ENCODE data around the gene B3GAT2.

Gene B3GAT2

GRCh38 chr6:70889270-70889669 lies 67.6 kb downstream of the B3GAT2 start:
- DNase-seq: no peak

GRCh38 chr6:70886661-70887060 lies 70.2 kb downstream of the B3GAT2 start:
- no peak for DNase-seq

- no peak for DNase-seq
These were observed 70.8 kb downstream of the B3GAT2 start for GRCh38 chr6:70886071-70886470.

- DNase-seq: peak; percentile 49 to 62
These were observed 72.5 kb downstream of the B3GAT2 start for GRCh38 chr6:70884074-70884983.

DNA sequence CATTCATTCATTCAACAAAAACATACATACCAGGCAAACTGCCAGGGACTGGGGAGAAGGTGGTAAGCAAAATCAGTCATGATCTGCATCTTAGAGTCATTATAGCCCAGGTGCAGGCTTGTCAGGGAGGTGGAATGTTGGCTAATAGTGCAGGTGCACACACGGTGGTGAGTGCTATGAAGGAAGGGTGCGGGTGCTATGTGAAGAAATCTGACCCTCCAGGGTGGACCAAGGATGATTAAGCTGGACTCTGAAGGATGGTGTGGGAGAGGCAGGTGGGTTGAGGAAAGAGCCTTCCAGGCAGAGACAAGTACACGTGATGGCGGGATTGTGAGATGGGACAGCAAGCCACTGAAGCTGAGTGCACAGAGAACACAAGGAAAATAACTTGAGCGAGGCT lies 77.4 kb downstream of the B3GAT2 start:
- DNase-seq: no peak

- no peak for DNase-seq
These were observed 82.5 kb downstream of the B3GAT2 start for GRCh38 chr6:70874181-70874913.

DNA sequence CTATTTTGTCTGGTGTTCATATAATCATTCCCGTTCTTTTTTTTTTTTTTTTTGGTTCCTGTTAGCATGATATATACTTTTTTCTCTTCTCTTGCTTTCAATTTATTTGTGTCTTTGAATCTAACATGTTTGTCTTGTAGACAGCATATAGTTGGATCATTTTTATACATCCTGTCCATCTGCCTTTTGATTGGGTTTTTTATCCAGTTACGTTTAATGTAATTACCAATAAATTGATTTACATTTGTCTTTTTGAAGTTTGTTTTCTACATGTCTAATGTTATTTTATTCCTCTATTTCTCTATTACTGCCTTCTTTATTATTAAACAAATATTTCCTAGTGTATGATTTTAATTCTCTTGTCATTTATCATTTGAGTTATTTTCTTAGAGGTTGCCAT lies 84.4 kb downstream of the B3GAT2 start:
- DNase-seq: no peak

- no peak for DNase-seq
These were observed 92.5 kb downstream of the B3GAT2 start for GRCh38 chr6:70864401-70864800.

- no peak for DNase-seq
These were observed 93.5 kb downstream of the B3GAT2 start for GRCh38 chr6:70863343-70863742.

DNA sequence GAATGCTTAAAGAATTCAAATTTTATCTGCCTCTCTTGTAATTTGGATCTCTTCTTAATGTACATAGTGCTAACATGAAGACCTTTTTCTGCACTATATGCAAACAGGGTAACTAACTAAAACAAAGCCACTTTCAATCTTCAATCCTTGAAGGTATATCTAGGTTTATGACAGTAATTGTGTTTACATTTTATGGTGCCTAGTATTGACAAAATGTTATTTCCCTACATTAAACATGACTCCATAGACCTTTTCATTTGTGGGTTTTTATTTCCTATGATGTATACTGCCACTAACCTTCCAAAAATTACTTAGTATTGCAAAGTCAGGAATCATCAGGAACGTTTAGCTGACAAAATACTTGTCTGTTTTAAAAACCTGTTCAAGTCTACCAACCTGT lies 95.9 kb downstream of the B3GAT2 start:
- no peak for DNase-seq

- no peak for DNase-seq
These were observed 96.8 kb downstream of the B3GAT2 start for GRCh38 chr6:70860045-70860444.

- no peak for DNase-seq
These were observed 99.3 kb downstream of the B3GAT2 start for GRCh38 chr6:70857387-70858077.

- no peak for DNase-seq
These were observed 104.1 kb downstream of the B3GAT2 start for GRCh38 chr6:70852667-70853246.

GRCh38 chr6:70849348-70850069 lies 107.4 kb downstream of the B3GAT2 start:
- DNase-seq: no peak

DNA sequence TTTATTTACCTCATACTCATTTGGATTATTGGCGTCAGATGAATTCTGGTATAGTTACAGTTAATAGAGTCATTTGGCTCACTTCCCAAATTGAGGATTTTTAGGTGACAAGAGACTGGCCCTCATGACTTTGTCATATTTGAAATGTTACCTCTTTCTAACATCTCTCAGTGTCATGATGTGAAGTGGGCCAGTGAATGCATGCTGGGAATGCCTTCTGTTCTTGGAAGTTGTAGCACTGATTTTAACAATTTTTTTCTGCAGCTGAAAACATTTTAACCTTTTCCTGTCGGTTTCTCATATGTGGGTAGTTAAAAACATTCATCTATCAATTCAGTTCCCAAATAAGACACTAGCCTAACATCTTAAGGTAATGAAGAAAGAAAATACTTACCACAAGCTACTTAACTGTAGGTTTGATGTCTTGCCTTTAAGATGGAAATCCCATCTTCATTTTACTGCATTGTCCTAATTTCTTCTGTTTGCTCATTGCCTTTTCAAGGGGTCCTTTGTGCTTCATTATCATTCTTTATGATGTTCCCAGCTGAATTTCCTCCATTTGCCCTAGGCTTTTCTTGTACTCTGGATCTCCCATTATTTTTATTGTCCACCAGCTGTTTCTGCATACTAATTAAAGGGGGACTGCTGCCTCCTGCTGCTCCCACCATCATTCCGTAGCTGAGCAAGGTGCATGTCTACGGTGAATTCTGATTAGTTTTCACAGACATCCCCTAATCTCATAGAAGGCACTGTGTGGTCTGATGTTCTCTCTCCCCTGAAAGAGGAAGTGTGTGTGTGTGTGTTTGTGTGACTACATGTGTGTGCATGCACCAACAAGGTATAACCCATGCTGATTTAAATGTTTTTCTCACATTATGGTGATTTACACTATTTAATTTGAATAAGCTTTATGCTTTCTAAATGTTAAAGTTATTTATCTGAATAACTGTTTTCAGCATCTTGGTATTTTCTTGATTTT lies 109.5 kb downstream of the B3GAT2 start:
- DNase-seq: no peak

- no peak for DNase-seq
These were observed 110.5 kb downstream of the B3GAT2 start for GRCh38 chr6:70846207-70846835.

GRCh38 chr6:70844301-70844700 lies 112.6 kb downstream of the B3GAT2 start:
- DNase-seq: no peak

DNA sequence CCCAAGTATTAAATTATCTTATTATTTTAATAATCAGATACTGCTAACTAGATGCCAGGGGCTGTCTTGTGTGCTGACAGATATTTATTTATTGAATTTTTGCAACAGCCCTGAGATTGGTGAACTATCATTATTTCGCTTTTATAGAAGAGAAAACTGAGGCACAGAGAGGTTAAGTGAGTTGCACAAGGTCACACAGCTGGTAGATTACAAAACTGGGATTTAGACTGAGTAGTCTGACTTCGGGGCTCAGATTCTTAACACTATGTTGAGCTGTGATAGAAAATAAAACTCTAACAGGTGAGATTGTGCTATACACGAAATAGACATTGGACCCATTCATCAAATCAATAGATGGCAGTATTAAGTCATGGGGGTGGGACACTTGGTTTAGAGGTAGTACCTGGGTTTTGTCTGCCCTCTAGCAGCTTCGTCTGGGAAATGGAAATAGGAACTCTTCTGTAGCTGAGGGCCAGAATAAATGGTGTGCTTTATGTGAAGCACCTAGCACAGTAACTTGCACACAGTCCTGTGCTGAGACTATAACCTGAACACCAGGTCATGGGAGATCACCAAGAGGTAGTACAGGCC lies 113.4 kb downstream of the B3GAT2 start:
- DNase-seq: no peak

- no peak for DNase-seq
These were observed 114.3 kb downstream of the B3GAT2 start for GRCh38 chr6:70842541-70842940.

DNA sequence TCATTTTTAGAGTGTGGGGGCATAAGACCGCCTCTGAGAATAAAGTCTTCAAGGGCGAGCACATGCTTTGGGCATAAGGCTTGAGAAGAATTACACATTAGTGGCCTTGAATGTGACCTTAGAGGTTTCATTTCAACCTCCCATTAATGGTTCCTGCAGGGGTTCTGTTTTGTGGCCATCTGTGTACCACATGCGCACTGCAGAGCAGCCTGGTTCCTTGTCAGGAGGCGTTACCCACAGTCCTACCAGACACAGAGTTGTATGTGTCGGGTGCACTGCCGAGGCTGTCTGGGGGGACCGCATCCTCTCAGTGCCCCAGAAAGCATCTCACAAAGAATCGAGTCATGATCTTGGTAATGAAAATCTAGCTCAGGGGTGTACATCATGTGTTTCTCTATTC lies 115.7 kb downstream of the B3GAT2 start:
- no peak for DNase-seq

Data from stimulated activated CD4-positive, alpha-beta T cell treated with anti-CD3 and anti-CD28 coated beads, Interleukin-2, amount 100 ng/mL, for 24 hours (primary cell).